Kidney (tissue), 14 donors: ENCODE results near the gene COL4A3. TPM values are rescaled to one million over a fixed set of nuclear protein-coding genes. Genes with fewer than 3 reads are reported as not detected.

Experiments
- DNase-seq, 5 donors: peaks; one replicate each; pipeline ENCODE4 v3.0.0-alpha.2; 2013 to 2020
- FAIRE-seq: peaks from 2 replicates; lab custom pipeline; 2012; peaks lifted over from hg19 to GRCh38; lab: Jason Lieb, UNC
- H3K27ac ChIP-seq, 2 donors: one replicate each; pipeline ENCODE4 v1.7.0; 2013; ENCODE audit warnings: low read depth in 2 of 2, low read length in 2 of 2, inconsistent platforms in 1 of 2
- H3K27me3 ChIP-seq: one replicate; pipeline ENCODE4 v1.7.1; 2013; ENCODE audit warnings: low read length, inconsistent platforms; ENCODE audit not compliant: control insufficient read depth, insufficient read depth
- H3K36me3 ChIP-seq, 3 donors: one replicate each; pipeline versions ENCODE4 v1.7.0 to v1.7.1; 2013; ENCODE audit warnings: low read length in 3 of 3, control low read depth in 1 of 3, inconsistent platforms in 1 of 3; ENCODE audit not compliant: insufficient read depth in 3 of 3, control insufficient read depth in 2 of 3
- H3K4me1 ChIP-seq, 3 donors: one replicate each; pipeline versions ENCODE4 v1.7.0 to v1.7.1; 2013; ENCODE audit warnings: low read length in 3 of 3, inconsistent platforms in 1 of 3, low read depth in 1 of 3; ENCODE audit not compliant: control insufficient read depth in 2 of 3, insufficient read depth in 2 of 3
- H3K4me3 ChIP-seq, 3 donors: one replicate each; pipeline versions ENCODE4 v1.7.0 to v1.8.1; 2013; ENCODE audit warnings: low read length in 3 of 3, control low read depth in 1 of 3, inconsistent platforms in 1 of 3
- H3K9ac ChIP-seq, 3 donors: one replicate each; pipeline versions ENCODE4 v1.7.0 to v1.7.1; 2013; ENCODE audit warnings: low read length in 3 of 3, control low read depth in 1 of 3, inconsistent platforms in 1 of 3
- H3K9me3 ChIP-seq, 3 donors: one replicate each; pipeline versions ENCODE4 v1.7.0 to v1.7.1; 2013; ENCODE audit warnings: low read length in 3 of 3, control low read depth in 1 of 3, inconsistent platforms in 1 of 3; ENCODE audit not compliant: control insufficient read depth in 2 of 3, insufficient read depth in 1 of 3
- CTCF ChIP-seq: IDR thresholded peaks from 3 replicates; pipeline ENCODE4 v1.5.1; 2012; ENCODE audit warnings: mild to moderate bottlenecking, moderate library complexity, borderline replicate concordance; ENCODE audit not compliant: insufficient read depth; ENCODE audit errors: extremely low read depth
- intact Hi-C: fragments of 100-400 bp; cut with DNase I; formaldehyde crosslinking; loops from one replicate; pipeline ENCODE4 v1.11.1; 2022
- polyA plus RNA-seq: library from polyadenylated mRNA; stranded (reverse); fragments of 350-450 nt; fragmentation: Illumina TruSeq; extraction: RNeasy Lipid Tissue Mini Kit (QIAGEN cat#74804); gene quantifications from one replicate; pipeline ENCODE4 v1.2.3, GENCODE V29; 2014; ENCODE audit warnings: low read depth, low replicate concordance; ENCODE audit not compliant: insufficient read depth
- total RNA-seq: library from RNA; stranded (reverse); fragmentation: NEBNext Ultra II Directional; extraction: Animal tissue kit (Norgen Biotek cat#: 25700); gene quantifications from one replicate; pipeline ENCODE4 v1.2.1, GENCODE V29; 2021
- donor health status: control.
- donor health status: control.
- donor health status: control.
- donor health status: control.
- donor health status: control.
- donor health status: DM: yes; HTN: yes; CAD: no.
- donor health status: Normal renal cell carcinoma (clear cell type).

Gene COL4A3
- total and polyA plus RNA-seq, 2 donors from 2014 or later, result 20.8 to 48.8 TPM

GRCh38 chr2:227324995-227325838, 160.8 kb downstream of the COL4A3 start, which contains the start of gene MFF:
Gene MFF (plus strand): TSS chr2:227325251. CDS start chr2:227330666, 5,415 bp downstream.
- H3K4me3 ChIP-seq, result peak within 1 kb of the TSS; percentile 88 to 98 (median 93)
- peak within 1 kb of the TSS; percentile 80 to 97 (median 97) for H3K9ac ChIP-seq
- H3K9me3 ChIP-seq, result no peaks in the 10 kb centered on the region
- intact Hi-C loops, result no loop called here
- H3K27ac ChIP-seq, result peak within 1 kb of the TSS; percentile 86 to 95
- H3K36me3 ChIP-seq, result no peaks in the 10 kb centered on the region
- peak; percentile 18 for TF ChIP-seq CTCF
- DNase-seq (peak; percentile 94 to 98 (median 97)), FAIRE-seq (peak; percentile 41)
- peaks cover 0 to 7% (median 5%) of the 10 kb centered on the region in 3 donors for H3K4me1 ChIP-seq
- no peaks in the 10 kb centered on the region for H3K27me3 ChIP-seq

GRCh38 chr2:227325839-227326195, 161.4 kb downstream of the COL4A3 start:
- Histone ChIP-seq H3K27me3 (no peaks in the 10 kb centered on the region), H3K4me3 (peak overlapping the region; percentile 88 to 98 (median 93)), H3K4me1 (peaks cover 0 to 7% (median 5%) of the 10 kb centered on the region in 3 donors), H3K9ac (peak overlapping the region; percentile 65 to 97 (median 97)), H3K27ac (peak overlapping the region; percentile 86 to 95), H3K36me3 (peaks cover 0 to under 1% (median 0%) of the 10 kb centered on the region in 3 donors), H3K9me3 (no peaks in the 10 kb centered on the region)
- intact Hi-C loops, result no loop called here
- TF ChIP-seq CTCF, result no peak
- FAIRE-seq, result no peak
- peak; percentile 46 to 73 (median 64) for DNase-seq

- H3K27me3 ChIP-seq, result no peaks in the 10 kb centered on the region
- TF ChIP-seq CTCF, result no peak
- FAIRE-seq (no peak), DNase-seq (no peak)
- H3K9me3 ChIP-seq, result no peaks in the 10 kb centered on the region
- intact Hi-C loops, result no loop called here
- H3K4me1 ChIP-seq, result peaks cover 0 to 7% (median 5%) of the 10 kb centered on the region in 3 donors
- peak overlapping the region in 2 of 3 donors; percentile 29 to 97 for H3K9ac ChIP-seq
- H3K4me3 ChIP-seq, result peak overlapping the region in 2 of 3 donors; percentile 11 to 93
- H3K36me3 ChIP-seq, result peaks cover 0 to 9% (median 3%) of the 10 kb centered on the region in 3 donors
- H3K27ac ChIP-seq, result no peak overlapping the region
Measured at GRCh38 chr2:227326783-227327182, 162.4 kb downstream of the COL4A3 start.
